A549 (cell line): Measurements from ENCODE around the gene RRBP1. TPM values are rescaled to one million over a fixed set of nuclear protein-coding genes. Genes with fewer than 3 reads are reported as not detected.

ENCODE experiments used
- ATAC-seq, 2 experiments: fragments of 200-7000 bp in 1 of 2; fragments of >200 bp in 1 of 2; cut with Nextera tagmentation in 1 of 2; cut with Tn5 transposase in 1 of 2; 3 replicates each; pipeline versions ENCODE4 v1.8.0 to v1.9.1; 2018 to 2020; ENCODE audit warnings: mild to moderate bottlenecking in 1 of 2, moderate library complexity in 1 of 2
- CTCF ChIA-PET: fragments of 300-600 bp; sonication (Branson Sonifier 250); formaldehyde crosslinking; extraction: SDS; loops from one replicate; lab custom pipeline; 2021; ENCODE audit warnings: antibody characterized with exemption, inconsistent platforms; lab: Yijun Ruan, JAX
- POLR2A ChIA-PET: fragments of 350-600 bp; formaldehyde crosslinking; extraction: SDS; loops from one replicate; lab custom pipeline; 2021; ENCODE audit warnings: antibody characterized with exemption, inconsistent platforms; lab: Yijun Ruan, JAX
- DNase-seq, 2 experiments: peaks; one replicate each; pipeline versions ENCODE4 v3.0.0 to v3.0.0-alpha.2; 2011 to 2016; ENCODE audit warnings: low read depth in 1 of 2, low spot score in 1 of 2
- FAIRE-seq: peaks from 2 replicates; lab custom pipeline; 2011; peaks lifted over from hg19 to GRCh38; lab: Jason Lieb, UNC
- H3K27ac ChIP-seq, 2 experiments: fragments of >200 bp; sonication (Bioruptor Twin); formaldehyde crosslinking; 3 replicates each; pipeline ENCODE4 v1.5.1; 2016 to 2017
- H3K4me1 ChIP-seq: fragments of >200 bp; sonication (Bioruptor Twin); formaldehyde crosslinking; 3 replicates; pipeline ENCODE4 v1.6.1; 2016
- H3K4me2 ChIP-seq: fragments of >200 bp; sonication (Bioruptor Twin); formaldehyde crosslinking; 3 replicates; pipeline ENCODE4 v1.6.1; 2016
- H3K4me3 ChIP-seq: fragments of >200 bp; sonication (Bioruptor Twin); formaldehyde crosslinking; 3 replicates; pipeline ENCODE4 v1.5.1; 2016
- H3K9me3 ChIP-seq: fragments of >200 bp; sonication (Bioruptor Twin); formaldehyde crosslinking; 3 replicates; pipeline ENCODE4 v1.6.1; 2016
- BHLHE40 ChIP-seq: IDR thresholded peaks from 2 replicates; pipeline ENCODE4 v1.6.1; 2012; ENCODE audit warnings: low read depth, low read length, inconsistent platforms
- CBX8 ChIP-seq: fragments of 200-600 bp; sonication (generic); IDR thresholded peaks from 2 replicates; pipeline ENCODE4 v1.6.1; 2016
- CHD4 ChIP-seq: fragments of 200-600 bp; sonication (generic); IDR thresholded peaks from 2 replicates; pipeline ENCODE4 v1.6.1; 2016; ENCODE audit warnings: antibody characterized with exemption, mild to moderate bottlenecking, borderline replicate concordance
- E2F6 ChIP-seq: IDR thresholded peaks from 2 replicates; pipeline ENCODE4 v1.6.1; 2012; ENCODE audit warnings: low read depth, borderline replicate concordance
- HDAC2 ChIP-seq: fragments of 200-600 bp; sonication (generic); IDR thresholded peaks from 2 replicates; pipeline ENCODE4 v1.6.1; 2016
- HEYL ChIP-seq: fragments of 250-450 bp; sonication (Bioruptor Pico); IDR thresholded peaks from 2 replicates; pipeline ENCODE4 v1.8.0; 2021; ENCODE audit warnings: mild to moderate bottlenecking, moderate library complexity
- HMGXB4 ChIP-seq: fragments of 250-450 bp; sonication (Bioruptor Pico); IDR thresholded peaks from 2 replicates; pipeline ENCODE4 v1.5.0; 2021; ENCODE audit warnings: mild to moderate bottlenecking, moderate library complexity, borderline replicate concordance
- HOXB5 ChIP-seq: fragments of 250-450 bp; sonication (Bioruptor Pico); IDR thresholded peaks from 2 replicates; pipeline ENCODE4 v1.5.0; 2020; ENCODE audit warnings: mild to moderate bottlenecking, moderate library complexity
- JUN ChIP-seq, 2 experiments: fragments of >200 bp; sonication (Bioruptor Twin); formaldehyde crosslinking; IDR thresholded peaks; 2 replicates in 1 of 2; 3 replicates in 1 of 2; pipeline ENCODE4 v1.6.1; 2016 to 2017
- KDM5A ChIP-seq: fragments of 200-600 bp; sonication (generic); IDR thresholded peaks from 2 replicates; pipeline ENCODE4 v1.6.1; 2016; ENCODE audit warnings: antibody characterized with exemption, mild to moderate bottlenecking
- MAX ChIP-seq: IDR thresholded peaks from 2 replicates; pipeline ENCODE4 v1.6.1; 2012
- MAZ ChIP-seq: fragments of 150-350 bp; IDR thresholded peaks from 2 replicates; pipeline ENCODE4 v1.6.1; 2014; ENCODE audit warnings: antibody characterized with exemption, low read depth, low read length, borderline replicate concordance
- NR3C1 ChIP-seq: fragments of >200 bp; sonication (Bioruptor Twin); formaldehyde crosslinking; IDR thresholded peaks from 3 replicates; pipeline ENCODE4 v1.6.1; 2017
- PHF8 ChIP-seq: fragments of 200-600 bp; sonication (generic); IDR thresholded peaks from 2 replicates; pipeline ENCODE4 v1.6.1; 2016; ENCODE audit warnings: low read depth, mild to moderate bottlenecking, antibody characterized with exemption, moderate library complexity, borderline replicate concordance
- POLR2A ChIP-seq: IDR thresholded peaks from 2 replicates; pipeline ENCODE4 v1.6.1; 2012; ENCODE audit warnings: mild to moderate bottlenecking, low read length
- RAD21 ChIP-seq, 2 experiments: fragments of >200 bp in 1 of 2; sonication (Bioruptor Twin) in 1 of 2; formaldehyde crosslinking in 1 of 2; IDR thresholded peaks in 1 of 2; conservative IDR thresholded peaks in 1 of 2; 2 replicates in 1 of 2; 3 replicates in 1 of 2; pipeline ENCODE4 v1.6.1; 2012 to 2018; ENCODE audit warnings: inconsistent platforms in 1 of 2
- RFX5 ChIP-seq: fragments of 450-650 bp; IDR thresholded peaks from 2 replicates; pipeline ENCODE4 v1.7.1; 2014; ENCODE audit warnings: antibody characterized with exemption, mild to moderate bottlenecking, moderate library complexity
- TP53 ChIP-seq: fragments of 250-450 bp; sonication (Bioruptor Pico); IDR thresholded peaks from 2 replicates; pipeline ENCODE4 v1.5.0; 2021; ENCODE audit warnings: mild to moderate bottlenecking, moderate library complexity
- ZC3H11A ChIP-seq: fragments of 450-650 bp; IDR thresholded peaks from 2 replicates; pipeline ENCODE4 v1.6.1; 2014; ENCODE audit warnings: antibody characterized with exemption, mild to moderate bottlenecking
- ZFP36 ChIP-seq: fragments of 450-650 bp; IDR thresholded peaks from 2 replicates; pipeline ENCODE4 v1.6.1; 2014; ENCODE audit warnings: borderline replicate concordance; ENCODE audit not compliant: partially characterized antibody
- ZNF302 ChIP-seq: fragments of 250-450 bp; sonication (Bioruptor Pico); IDR thresholded peaks from 2 replicates; pipeline ENCODE4 v1.9.0; 2021; ENCODE audit warnings: inconsistent platforms, mild to moderate bottlenecking, moderate library complexity
- ZSCAN20 ChIP-seq: fragments of 250-450 bp; sonication (Bioruptor Pico); IDR thresholded peaks from 2 replicates; pipeline ENCODE4 v1.8.0; 2022; ENCODE audit warnings: mild to moderate bottlenecking, moderate library complexity
- WGBS: methylation state at CpG from one replicate; pipeline ENCODE4 v1.1.6; 2017; ENCODE audit errors: missing lambda C conversion rate; 5-methylcytosine and 5-hydroxymethylcytosine counted together
- polyA plus RNA-seq, 4 experiments: library from polyadenylated mRNA; depleted of rRNA in 3 of 4; stranded (reverse); fragments of >200 nt; fragmentation: RNase III in 1 of 4; extraction: RNeasy Plus Mini Kit Qiagen cat#74134 plus additional on column Dnase treatment in 1 of 4; gene quantifications; 2 replicates in 3 of 4; 3 replicates in 1 of 4; pipeline ENCODE4 v1.2.3, GENCODE V29; 2011 to 2017
- TF ChIP-seq, protein P1 (sequence below): fragments of 450-650 bp; IDR thresholded peaks from 2 replicates; pipeline ENCODE4 v1.6.1; 2014; ENCODE audit warnings: antibody characterized with exemption
- TF ChIP-seq, protein P2 (sequence below): fragments of 150-350 bp; IDR thresholded peaks from 2 replicates; pipeline ENCODE4 v1.6.1; 2014; ENCODE audit warnings: low read depth, mild to moderate bottlenecking, low read length

Gene RRBP1
- polyA plus RNA-seq, 2 of the 4 experiments (the other 2 are of a cell fraction), result 51.6 to 79.6 TPM

- TF ChIP-seq MAZ, result no peak
Observed at GRCh38 chr20:17678886-17679285, 3.2 kb downstream of the RRBP1 start (continued).

GRCh38 chr20:17678295-17678694 lies 3.7 kb downstream of the RRBP1 start:
- WGBS, result 80% methylated on average over 2 of the region's 2 CpGs
- FAIRE-seq (no peak), ATAC-seq (no peak), DNase-seq (no peak)
- POLR2A ChIA-PET, result no interaction called here
- H3K27ac ChIP-seq, result no peak overlapping the region
- H3K4me3 ChIP-seq, result no peak overlapping the region
- TF ChIP-seq NR3C1 (no peak), KDM5A (no peak), HDAC2 (no peak), ZC3H11A (no peak), ZNF302 (CRISPR knock-in tag) (no peak), MAX (no peak), TP53 (CRISPR knock-in tag) (no peak), BHLHE40 (no peak), HOXB5 (CRISPR knock-in tag) (no peak), JUN (IDR thresholded peaks at IDR 0.05) (no peak), CHD4 (no peak), ZFP36 (no peak), HEYL (CRISPR knock-in tag) (no peak), HMGXB4 (CRISPR knock-in tag) (no peak), ZSCAN20 (CRISPR knock-in tag) (no peak), POLR2A (no peak), PHF8 (no peak)
- TF ChIP-seq, protein P1, sequence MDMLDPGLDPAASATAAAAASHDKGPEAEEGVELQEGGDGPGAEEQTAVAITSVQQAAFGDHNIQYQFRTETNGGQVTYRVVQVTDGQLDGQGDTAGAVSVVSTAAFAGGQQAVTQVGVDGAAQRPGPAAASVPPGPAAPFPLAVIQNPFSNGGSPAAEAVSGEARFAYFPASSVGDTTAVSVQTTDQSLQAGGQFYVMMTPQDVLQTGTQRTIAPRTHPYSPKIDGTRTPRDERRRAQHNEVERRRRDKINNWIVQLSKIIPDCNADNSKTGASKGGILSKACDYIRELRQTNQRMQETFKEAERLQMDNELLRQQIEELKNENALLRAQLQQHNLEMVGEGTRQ, result no peak
- TF ChIP-seq, protein P2, sequence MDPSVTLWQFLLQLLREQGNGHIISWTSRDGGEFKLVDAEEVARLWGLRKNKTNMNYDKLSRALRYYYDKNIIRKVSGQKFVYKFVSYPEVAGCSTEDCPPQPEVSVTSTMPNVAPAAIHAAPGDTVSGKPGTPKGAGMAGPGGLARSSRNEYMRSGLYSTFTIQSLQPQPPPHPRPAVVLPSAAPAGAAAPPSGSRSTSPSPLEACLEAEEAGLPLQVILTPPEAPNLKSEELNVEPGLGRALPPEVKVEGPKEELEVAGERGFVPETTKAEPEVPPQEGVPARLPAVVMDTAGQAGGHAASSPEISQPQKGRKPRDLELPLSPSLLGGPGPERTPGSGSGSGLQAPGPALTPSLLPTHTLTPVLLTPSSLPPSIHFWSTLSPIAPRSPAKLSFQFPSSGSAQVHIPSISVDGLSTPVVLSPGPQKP, result no peak
- peaks cover 28% of the 10 kb centered on the region for H3K4me1 ChIP-seq
- H3K4me2 ChIP-seq, result no peak overlapping the region
- no peaks in the 10 kb centered on the region for H3K9me3 ChIP-seq
- CTCF ChIA-PET, result interaction anchor here (0.7 to 5.9 kb wide), 3 partner anchors 10 to 260 kb away, joined by 3 to 58 read pairs (median 5); no protein-coding TSS in a partner anchor

DNA sequence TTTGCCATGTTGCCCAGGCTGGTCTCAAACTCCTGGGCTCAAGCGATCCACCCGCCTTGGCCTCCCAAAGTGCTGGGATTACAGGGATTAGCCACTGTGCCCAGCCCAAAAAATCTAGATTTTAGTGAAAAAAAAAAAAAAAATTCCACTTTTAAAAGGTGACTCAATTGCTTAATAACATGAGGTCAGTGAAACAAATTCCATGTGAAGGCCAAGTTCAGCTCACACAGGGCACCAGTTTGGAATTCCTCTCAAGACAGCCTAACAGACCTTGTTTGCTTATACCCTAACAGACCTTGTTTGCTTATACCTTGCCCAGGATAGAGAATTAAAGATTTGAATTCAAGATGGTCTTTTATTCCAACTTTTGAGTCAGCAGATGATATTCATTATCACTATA lies 5.1 kb downstream of the RRBP1 start:
- TF ChIP-seq CBX8 (no peak), E2F6 (no peak), RAD21 (conservative IDR thresholded peaks at IDR 0.05 in 1 of 2, IDR thresholded peaks at IDR 0.05 in 1 of 2) (no peak), RFX5 (no peak)
- TF ChIP-seq, protein P2, result no peak
- TF ChIP-seq, all 56 proteins: peak for 0
- 93% methylated on average over 2 of the region's 2 CpGs for WGBS
- H3K4me1 ChIP-seq, result peaks cover 21% of the 10 kb centered on the region
- CTCF ChIA-PET, result interaction anchor here (0.7 to 1.8 kb wide), 4 partner anchors 10 to 320 kb away, joined by 3 to 5 read pairs (median 4); no protein-coding TSS in a partner anchor
- H3K9me3 ChIP-seq, result no peaks in the 10 kb centered on the region
- H3K27ac ChIP-seq, result no peak overlapping the region
- H3K4me2 ChIP-seq, result no peak overlapping the region
- POLR2A ChIA-PET, result no interaction called here
- H3K4me3 ChIP-seq, result no peak overlapping the region
- DNase-seq (no peak), ATAC-seq (no peak), FAIRE-seq (no peak)
